IMR-90 (cell line): Measurements from ENCODE around the gene FYB2.

Source experiments
- BHLHE40 ChIP-seq: fragments of 150-350 bp; IDR thresholded peaks from 2 replicates; pipeline ENCODE4 v1.6.1; 2016; ENCODE audit warnings: mild to moderate bottlenecking, low read depth, low read length
- CEBPB ChIP-seq: IDR thresholded peaks from 2 replicates; pipeline ENCODE4 v1.6.1; 2012; ENCODE audit warnings: low read depth, low read length, improper control_type of control experiment
- CTCF ChIP-seq: conservative IDR thresholded peaks from 2 replicates; pipeline ENCODE4 v1.5.1; 2012; ENCODE audit warnings: mild to moderate bottlenecking, low read depth, low read length, improper control_type of control experiment
- FOS ChIP-seq: fragments of 150-350 bp; IDR thresholded peaks from 2 replicates; pipeline ENCODE4 v1.6.1; 2016; ENCODE audit warnings: low read depth, low read length
- MAFK ChIP-seq: IDR thresholded peaks from 2 replicates; pipeline ENCODE4 v1.6.1; 2012; ENCODE audit warnings: low read depth, low read length, improper control_type of control experiment
- MAZ ChIP-seq: IDR thresholded peaks from 2 replicates; pipeline ENCODE4 v1.6.1; 2012; ENCODE audit warnings: low read depth, mild to moderate bottlenecking, low read length, improper control_type of control experiment, moderate library complexity, borderline replicate concordance
- POLR2A ChIP-seq: IDR thresholded peaks from 2 replicates; pipeline ENCODE4 v1.6.1; 2012; ENCODE audit warnings: mild to moderate bottlenecking, low read depth, low read length
- RFX5 ChIP-seq: IDR thresholded peaks from 2 replicates; pipeline ENCODE4 v1.8.0; 2012; ENCODE audit warnings: low read depth, mild to moderate bottlenecking, low read length, moderate library complexity
- USF2 ChIP-seq: fragments of 150-350 bp; IDR thresholded peaks from 2 replicates; pipeline ENCODE4 v1.6.1; 2017; ENCODE audit warnings: mild to moderate bottlenecking, antibody characterized with exemption, low read length, low read depth

- TF ChIP-seq CTCF (no peak), MAZ (no peak), POLR2A (no peak), MAFK (no peak), USF2 (no peak), BHLHE40 (no peak), CEBPB (no peak), RFX5 (no peak), FOS (no peak)
Observed at GRCh38 chr1:56827711-56828110, 8.5 kb upstream of the FYB2 start.
